ENCODE results near the gene PRG2.

- no peak for TF ChIP-seq SUZ12 (IDR thresholded peaks at IDR 0.05; ENCODE audit: low read depth, low read length)
- no peak for TF ChIP-seq ZNF777 (CRISPR knock-in tag; IDR thresholded peaks at IDR 0.05)
- TF ChIP-seq ZNF282 (IDR thresholded peaks at IDR 0.05; ENCODE audit: partially characterized antibody): no peak
- TF ChIP-seq YY1 (IDR thresholded peaks at IDR 0.05; ENCODE audit: insufficient read depth, insufficient replicate concordance, low read depth, low read length): no peak
- TF ChIP-seq ZNF138 (CRISPR knock-in tag; IDR thresholded peaks at IDR 0.05; ENCODE audit: low read depth): no peak
These were observed 24.3 kb upstream of the PRG2 start for GRCh38 chr11:57414612-57415212.
